Muscle of leg (tissue), 11 donors: ENCODE results near the gene CNGB1. TPM values are rescaled to one million over a fixed set of nuclear protein-coding genes. Genes with fewer than 3 reads are reported as not detected.

Experiments used
- DNase-seq: peaks from one replicate; pipeline ENCODE4 v3.0.0; 2013
- H3K27ac ChIP-seq: one replicate; pipeline ENCODE4 v1.5.1; 2013; ENCODE audit warnings: mild to moderate bottlenecking, low read length, control low read depth
- H3K27me3 ChIP-seq: one replicate; pipeline ENCODE4 v1.6.1; 2013; ENCODE audit warnings: low read length; ENCODE audit not compliant: control insufficient read depth, insufficient read depth
- H3K36me3 ChIP-seq: one replicate; pipeline ENCODE4 v1.6.1; 2013; ENCODE audit warnings: low read length; ENCODE audit not compliant: control insufficient read depth, insufficient read depth
- H3K4me1 ChIP-seq: one replicate; pipeline ENCODE4 v1.6.1; 2013; ENCODE audit warnings: low read length; ENCODE audit not compliant: control insufficient read depth, insufficient read depth
- H3K4me3 ChIP-seq: one replicate; pipeline ENCODE4 v1.5.1; 2013; ENCODE audit warnings: low read length, control low read depth
- H3K9me3 ChIP-seq: replicated peaks from 2 replicates; pipeline ENCODE4 v1.6.1; 2013; ENCODE audit warnings: low read depth, low read length; ENCODE audit not compliant: control insufficient read depth
- WGBS: methylation state at CpG from one replicate; pipeline ENCODE4 v1.1.5; 2013; ENCODE audit warnings: missing lambda C conversion rate; ENCODE audit not compliant: insufficient coverage; 5-methylcytosine and 5-hydroxymethylcytosine counted together
- polyA plus RNA-seq, 8 donors: library from polyadenylated mRNA; unstranded; fragments of 120-200 nt; gene quantifications; one replicate each; pipeline versions ENCODE4 v1.2.1 to v1.2.3, GENCODE V29; 2013; ENCODE audit warnings: inconsistent platforms in 1 of 8, low replicate concordance in 1 of 8; ENCODE audit not compliant: insufficient read length in 8 of 8, insufficient read depth in 1 of 8
- total RNA-seq: library from RNA; stranded (reverse); fragments of 120-200 nt; gene quantifications from one replicate; pipeline ENCODE4 v1.2.4, GENCODE V29; 2013

The CNGB1 gene
- total and polyA plus RNA-seq, 9 donors: 0.03 to 1.6 (median 0.08) TPM; not detected in 3

- Histone ChIP-seq H3K27ac (no peak overlapping the region), H3K36me3 (peaks cover 49% of the 10 kb centered on the region), H3K9me3 (no peaks in the 10 kb centered on the region), H3K4me1 (peaks cover 27% of the 10 kb centered on the region), H3K4me3 (no peak overlapping the region), H3K27me3 (no peaks in the 10 kb centered on the region)
- WGBS: 90% methylated on average over 34 of the region's 36 CpGs
- no peak for DNase-seq
Observed at GRCh38 chr16:57997528-57998265, 26.8 kb upstream of the CNGB1 start.

- 96% methylated on average over 35 of the region's 35 CpGs for WGBS
- no peak overlapping the region for H3K4me3 ChIP-seq
- no peaks in the 10 kb centered on the region for H3K27me3 ChIP-seq
- no peaks in the 10 kb centered on the region for H3K9me3 ChIP-seq
- peaks cover 27% of the 10 kb centered on the region for H3K4me1 ChIP-seq
- DNase-seq: no peak
- peaks cover 49% of the 10 kb centered on the region for H3K36me3 ChIP-seq
- H3K27ac ChIP-seq: no peak overlapping the region
Observed at GRCh38 chr16:57997176-57997527, 26.2 kb upstream of the CNGB1 start.

- Histone ChIP-seq H3K27ac (no peak overlapping the region), H3K36me3 (peaks cover 49% of the 10 kb centered on the region), H3K4me1 (peaks cover 24% of the 10 kb centered on the region), H3K9me3 (no peaks in the 10 kb centered on the region), H3K27me3 (no peaks in the 10 kb centered on the region), H3K4me3 (no peak overlapping the region)
- WGBS: 93% methylated on average over 60 of the region's 62 CpGs
- DNase-seq: no peak
Observed at GRCh38 chr16:57996406-57997175, 25.7 kb upstream of the CNGB1 start.

GRCh38 chr16:57995721-57996405 is 24.9 kb upstream of the CNGB1 start:
- Histone ChIP-seq H3K27me3 (no peaks in the 10 kb centered on the region), H3K4me3 (no peak overlapping the region), H3K27ac (no peak overlapping the region), H3K36me3 (peaks cover 49% of the 10 kb centered on the region), H3K9me3 (no peaks in the 10 kb centered on the region), H3K4me1 (peaks cover 22% of the 10 kb centered on the region)
- no peak for DNase-seq
- WGBS: 87% methylated on average over 17 of the region's 18 CpGs

GRCh38 chr16:57994778-57995177 is 23.9 kb upstream of the CNGB1 start:
- no peak overlapping the region for H3K27ac ChIP-seq
- H3K4me1 ChIP-seq: peaks cover 19% of the 10 kb centered on the region
- WGBS: 32% methylated on average over 3 of the region's 4 CpGs

GRCh38 chr16:57994361-57994760 is 23.4 kb upstream of the CNGB1 start:
- Histone ChIP-seq H3K9me3 (no peaks in the 10 kb centered on the region), H3K4me1 (peaks cover 15% of the 10 kb centered on the region), H3K4me3 (no peak overlapping the region), H3K27ac (no peak overlapping the region), H3K27me3 (no peaks in the 10 kb centered on the region), H3K36me3 (peaks cover 49% of the 10 kb centered on the region)
- 100% methylated on average over 1 of the region's 4 CpGs for WGBS
- DNase-seq: no peak

More at GRCh38 chr16:57994778-57995177, 23.9 kb upstream of the CNGB1 start:
- no peaks in the 10 kb centered on the region for H3K9me3 ChIP-seq
- no peak for DNase-seq
- peaks cover 49% of the 10 kb centered on the region for H3K36me3 ChIP-seq
- H3K4me3 ChIP-seq: no peak overlapping the region
- no peaks in the 10 kb centered on the region for H3K27me3 ChIP-seq

GRCh38 chr16:57993897-57994296 is 23.0 kb upstream of the CNGB1 start:
- no peak overlapping the region for H3K27ac ChIP-seq
- no peaks in the 10 kb centered on the region for H3K27me3 ChIP-seq
- no peaks in the 10 kb centered on the region for H3K9me3 ChIP-seq
- peaks cover 49% of the 10 kb centered on the region for H3K36me3 ChIP-seq
- peaks cover 11% of the 10 kb centered on the region for H3K4me1 ChIP-seq
- DNase-seq: no peak
- H3K4me3 ChIP-seq: no peak overlapping the region
- WGBS: no CpG with 5 or more reads among the region's 5 CpGs

GRCh38 chr16:57993438-57993837 is 22.5 kb upstream of the CNGB1 start:
- 77% methylated on average over 5 of the region's 8 CpGs for WGBS
- no peaks in the 10 kb centered on the region for H3K27me3 ChIP-seq
- DNase-seq: no peak
- H3K36me3 ChIP-seq: peaks cover 49% of the 10 kb centered on the region
- no peaks in the 10 kb centered on the region for H3K9me3 ChIP-seq
- peaks cover 6% of the 10 kb centered on the region for H3K4me1 ChIP-seq
- H3K27ac ChIP-seq: no peak overlapping the region
- no peak overlapping the region for H3K4me3 ChIP-seq

GRCh38 chr16:57992084-57992483 is 21.2 kb upstream of the CNGB1 start:
- no peak overlapping the region for H3K4me3 ChIP-seq
- peaks cover 8% of the 10 kb centered on the region for H3K27me3 ChIP-seq
- DNase-seq: no peak
- WGBS: 78% methylated on average over 3 of the region's 6 CpGs
- H3K27ac ChIP-seq: no peak overlapping the region
- H3K36me3 ChIP-seq: peaks cover 37% of the 10 kb centered on the region
- peaks cover 3% of the 10 kb centered on the region for H3K4me1 ChIP-seq
- H3K9me3 ChIP-seq: no peaks in the 10 kb centered on the region

- peaks cover 13% of the 10 kb centered on the region for H3K27me3 ChIP-seq
- DNase-seq: no peak
- WGBS: 78% methylated on average over 9 of the region's 11 CpGs
- peaks cover 3% of the 10 kb centered on the region for H3K4me1 ChIP-seq
- H3K9me3 ChIP-seq: no peaks in the 10 kb centered on the region
- no peak overlapping the region for H3K27ac ChIP-seq
- peaks cover 32% of the 10 kb centered on the region for H3K36me3 ChIP-seq
- no peak overlapping the region for H3K4me3 ChIP-seq
Observed at GRCh38 chr16:57991551-57992059, 20.7 kb upstream of the CNGB1 start.
